ENCODE data around the gene RPS19. TPM values are rescaled to one million over a fixed set of nuclear protein-coding genes. Genes with fewer than 3 reads are reported as not detected.

RPS19 gene
- total RNA-seq, 4 donors from 2014 or later: 180 to 636 (median 401) TPM

GRCh38 chr19:41862445-41862986 is 2.5 kb downstream of the RPS19 start:
- peaks cover 0 to 46% of the 10 kb centered on the region in 2 donors for H3K36me3 ChIP-seq
- intact Hi-C loops (cut with DNase I; ENCODE audit: low total_unique reads): loop anchor here (5.0 to 10.0 kb wide), 3 partner anchors 215 to 462 kb away; partner anchors contain the start of genes DEDD2, MEGF8 and ZNF574

DNA sequence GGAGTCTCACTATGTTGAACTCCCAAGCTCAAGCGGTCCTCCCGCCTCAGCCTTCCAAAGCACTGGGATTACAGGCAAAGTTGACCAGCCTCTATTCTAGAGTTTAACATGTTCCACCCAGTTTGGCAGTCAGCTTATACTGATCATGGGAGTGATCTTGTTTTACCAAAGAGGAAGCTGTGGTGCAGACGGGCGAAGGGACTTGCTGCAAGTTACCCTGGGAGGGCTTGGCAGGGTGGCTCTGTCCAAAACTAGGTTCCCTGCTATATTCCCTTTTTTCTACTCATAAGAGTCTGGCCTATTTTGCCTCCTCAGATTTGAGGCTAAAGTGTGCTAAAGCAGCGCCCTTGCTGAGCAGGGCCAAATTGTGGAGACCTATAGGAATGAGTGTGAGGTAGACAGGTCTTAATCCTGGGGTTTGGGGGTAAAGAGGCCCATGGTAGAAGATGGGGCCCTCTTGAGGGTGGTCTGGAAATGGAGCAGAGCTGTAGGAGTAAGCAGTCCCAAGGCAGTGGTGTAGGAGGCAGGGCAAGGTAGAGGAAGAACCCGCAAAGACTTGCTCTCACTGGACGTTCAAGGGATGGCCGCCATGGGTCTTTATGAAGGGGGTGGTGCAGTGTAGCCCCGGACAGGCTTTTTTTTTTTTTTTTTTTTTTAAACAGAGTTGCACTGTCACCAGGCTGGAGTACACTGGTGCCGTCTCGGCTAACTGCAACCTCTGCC is 3.3 kb downstream of the RPS19 start:
- DNase-seq (no peak), ATAC-seq (no peak)
- Histone ChIP-seq H3K27ac (no peak overlapping the region), H3K27me3 (no peaks in the 10 kb centered on the region), H3K36me3 (peaks cover 0 to 55% of the 10 kb centered on the region in 2 donors), H3K4me1 (peaks cover 26 to 37% of the 10 kb centered on the region in 2 donors), H3K4me3 (no peak overlapping the region), H3K9me3 (no peaks in the 10 kb centered on the region)
- in situ Hi-C loops (cut with MboI; ENCODE audit: low sequenced_read_pairs in 4 of 4) (loop anchor here in 2 of 4 donors (5.0 to 10.0 kb wide), 2 partner anchors 79 to 91 kb away; partner anchors contain the start of gene RABAC1 (in 1 of the 2)), intact Hi-C loops (cut with DNase I; ENCODE audit: low total_unique reads) (loop anchor here (5.0 to 10.0 kb wide), 3 partner anchors 214 to 461 kb away; partner anchors contain the start of genes DEDD2, MEGF8 and ZNF574)
- TF ChIP-seq POLR2A (IDR thresholded peaks at IDR 0.05): no peak
- TF ChIP-seq, protein P1, sequence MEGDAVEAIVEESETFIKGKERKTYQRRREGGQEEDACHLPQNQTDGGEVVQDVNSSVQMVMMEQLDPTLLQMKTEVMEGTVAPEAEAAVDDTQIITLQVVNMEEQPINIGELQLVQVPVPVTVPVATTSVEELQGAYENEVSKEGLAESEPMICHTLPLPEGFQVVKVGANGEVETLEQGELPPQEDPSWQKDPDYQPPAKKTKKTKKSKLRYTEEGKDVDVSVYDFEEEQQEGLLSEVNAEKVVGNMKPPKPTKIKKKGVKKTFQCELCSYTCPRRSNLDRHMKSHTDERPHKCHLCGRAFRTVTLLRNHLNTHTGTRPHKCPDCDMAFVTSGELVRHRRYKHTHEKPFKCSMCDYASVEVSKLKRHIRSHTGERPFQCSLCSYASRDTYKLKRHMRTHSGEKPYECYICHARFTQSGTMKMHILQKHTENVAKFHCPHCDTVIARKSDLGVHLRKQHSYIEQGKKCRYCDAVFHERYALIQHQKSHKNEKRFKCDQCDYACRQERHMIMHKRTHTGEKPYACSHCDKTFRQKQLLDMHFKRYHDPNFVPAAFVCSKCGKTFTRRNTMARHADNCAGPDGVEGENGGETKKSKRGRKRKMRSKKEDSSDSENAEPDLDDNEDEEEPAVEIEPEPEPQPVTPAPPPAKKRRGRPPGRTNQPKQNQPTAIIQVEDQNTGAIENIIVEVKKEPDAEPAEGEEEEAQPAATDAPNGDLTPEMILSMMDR (IDR thresholded peaks at IDR 0.05 in 4 of 5, conservative IDR thresholded peaks at IDR 0.05 in 1 of 5): no peak

More at GRCh38 chr19:41862445-41862986, 2.5 kb downstream of the RPS19 start:
- in situ Hi-C loops (cut with MboI; ENCODE audit: low sequenced_read_pairs in 4 of 4): loop anchor here in 2 of 4 donors (5.0 to 10.0 kb wide), 2 partner anchors 80 to 92 kb away; partner anchors contain the start of gene RABAC1 (in 1 of the 2)
- Histone ChIP-seq H3K27me3 (no peaks in the 10 kb centered on the region), H3K9me3 (no peaks in the 10 kb centered on the region), H3K27ac (no peak overlapping the region), H3K4me1 (peaks cover 26 to 37% of the 10 kb centered on the region in 2 donors), H3K4me3 (no peak overlapping the region)
- DNase-seq (no peak), ATAC-seq (no peak)
- no peak for TF ChIP-seq POLR2A (IDR thresholded peaks at IDR 0.05)
- TF ChIP-seq, protein P1 (IDR thresholded peaks at IDR 0.05 in 4 of 5, conservative IDR thresholded peaks at IDR 0.05 in 1 of 5): no peak

GRCh38 chr19:41864374-41864773 is 4.3 kb downstream of the RPS19 start:
- TF ChIP-seq, protein P1 (IDR thresholded peaks at IDR 0.05 in 4 of 5, conservative IDR thresholded peaks at IDR 0.05 in 1 of 5): no peak
- TF ChIP-seq POLR2A (IDR thresholded peaks at IDR 0.05): no peak
- peaks cover 22 to 30% of the 10 kb centered on the region in 2 donors for H3K4me1 ChIP-seq
- no peaks in the 10 kb centered on the region for H3K9me3 ChIP-seq
- no peak for ATAC-seq
- in situ Hi-C loops (cut with MboI; ENCODE audit: low sequenced_read_pairs in 4 of 4): loop anchor here in 2 of 4 donors (5.0 to 10.0 kb wide), 2 partner anchors 78 to 90 kb away; partner anchors contain the start of gene RABAC1 (in 1 of the 2)
- intact Hi-C loops (cut with DNase I; ENCODE audit: low total_unique reads): loop anchor here (5.0 to 10.0 kb wide), 3 partner anchors 213 to 460 kb away; partner anchors contain the start of genes DEDD2, MEGF8 and ZNF574
- peaks cover 0 to 65% of the 10 kb centered on the region in 2 donors for H3K36me3 ChIP-seq
- no peak overlapping the region for H3K4me3 ChIP-seq
- no peak overlapping the region for H3K27ac ChIP-seq
- no peak for DNase-seq
- H3K27me3 ChIP-seq: no peaks in the 10 kb centered on the region

DNA sequence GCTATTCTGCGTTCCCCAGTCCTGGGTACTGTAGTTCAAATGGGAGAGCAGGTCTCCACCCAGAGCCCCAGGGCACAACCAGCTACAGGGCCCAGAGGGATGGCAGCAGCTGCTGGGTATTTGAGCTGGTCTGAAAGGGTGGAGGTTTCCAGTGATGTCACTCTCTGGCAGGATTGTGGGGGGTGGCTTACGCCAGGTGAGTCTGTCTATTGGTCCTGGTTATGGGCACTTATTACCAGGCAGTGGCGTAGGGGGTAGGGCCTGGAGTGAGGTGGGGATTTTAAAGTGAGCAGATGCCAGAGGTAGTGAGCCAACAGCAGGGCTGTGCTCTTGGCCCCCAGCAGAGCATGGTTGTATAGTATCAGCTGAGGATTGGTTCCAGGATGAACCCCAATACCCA is 6.2 kb downstream of the RPS19 start:
- no peak for ATAC-seq
- Histone ChIP-seq H3K27ac (no peak overlapping the region), H3K4me1 (peaks cover 15 to 22% of the 10 kb centered on the region in 2 donors), H3K36me3 (peaks cover 0 to 78% of the 10 kb centered on the region in 2 donors), H3K27me3 (no peaks in the 10 kb centered on the region), H3K4me3 (no peak overlapping the region), H3K9me3 (no peaks in the 10 kb centered on the region)
- intact Hi-C loops (cut with DNase I; ENCODE audit: low total_unique reads) (loop anchor here (10.0 kb wide), 2 partner anchors 349 to 459 kb away; partner anchors contain the start of genes DEDD2 and MEGF8), in situ Hi-C loops (cut with MboI; ENCODE audit: low sequenced_read_pairs in 4 of 4) (loop anchor here in 1 of 4 donors (10.0 kb wide), 1 partner anchor 89 kb away; the partner anchor contains the start of gene RABAC1)
- no peak for DNase-seq
- TF ChIP-seq POLR2A (IDR thresholded peaks at IDR 0.05): no peak
- TF ChIP-seq, protein P1 (IDR thresholded peaks at IDR 0.05 in 4 of 5, conservative IDR thresholded peaks at IDR 0.05 in 1 of 5): no peak

Measured in gastrocnemius medialis (tissue), 4 donors.